HepG2 (cell line): ENCODE measurements around the gene MYLK. TPM values are rescaled to one million over a fixed set of nuclear protein-coding genes. Genes with fewer than 3 reads are reported as not detected.
"Not testable (repeated sequence)": the region's sequence is repeated elsewhere in the genome, so short reads cannot be mapped to it uniquely, and the experiment has no call there.

ENCODE experiments used
- ATAC-seq: fragments of 200-7000 bp; cut with Tn5 transposase; 3 replicates; pipeline ENCODE4 v1.9.1; 2020; ENCODE audit warnings: mild to moderate bottlenecking, moderate library complexity
- BruUV-seq: library from RNA; stranded (reverse); fragments of 400-500 nt; replicated peaks from 2 replicates; lab custom pipeline; 2021; lab: Mats Ljungman, UMichigan
- CTCF ChIA-PET: fragments of 300-600 bp; formaldehyde crosslinking; extraction: SDS; loops from one replicate; lab custom pipeline; 2021; ENCODE audit warnings: low total read pairs, inconsistent platforms, low intra/inter-chr PET ratio; lab: Yijun Ruan, JAX
- POLR2A ChIA-PET: fragments of 350-600 bp; sonication (Branson Sonifier 250); formaldehyde crosslinking; loops from one replicate; lab custom pipeline; 2020; ENCODE audit warnings: antibody characterized with exemption, inconsistent platforms; lab: Yijun Ruan, JAX
- DNase-seq: peaks from one replicate; pipeline ENCODE4 v3.0.0-alpha.2; 2015; ENCODE audit warnings: low spot score
- FAIRE-seq: peaks from 3 replicates; lab custom pipeline; 2011; peaks lifted over from hg19 to GRCh38; lab: Jason Lieb, UNC
- H2AFZ ChIP-seq: one replicate; pipeline ENCODE4 v1.6.1; 2011; ENCODE audit warnings: low read length, inconsistent platforms
- H3K27ac ChIP-seq: fragments of 300-600 bp; 3 replicates; pipeline ENCODE4 v1.8.0; 2011; ENCODE audit warnings: mixed run types, mild to moderate bottlenecking, mixed read lengths, low read length, inconsistent platforms; ENCODE audit not compliant: insufficient read depth; ENCODE audit errors: extremely low read length
- H3K27me3 ChIP-seq, 2 experiments: fragments of 200-600 bp in 1 of 2; 2 replicates in 1 of 2; 3 replicates in 1 of 2; pipeline versions ENCODE4 v1.6.0 to v1.8.0; 2011; ENCODE audit warnings: low read length in 2 of 2, mild to moderate bottlenecking in 2 of 2, moderate library complexity in 2 of 2, inconsistent platforms in 1 of 2; ENCODE audit not compliant: insufficient read depth in 2 of 2, control insufficient read depth in 1 of 2
- H3K36me3 ChIP-seq, 2 experiments: fragments of 200-600 bp in 1 of 2; replicated peaks in 1 of 2; 2 replicates in 1 of 2; 3 replicates in 1 of 2; pipeline versions ENCODE4 v1.5.1 to v1.8.0; 2011; ENCODE audit warnings: low read length in 2 of 2, inconsistent platforms in 1 of 2; ENCODE audit not compliant: insufficient read depth in 2 of 2, control insufficient read depth in 1 of 2
- H3K4me1 ChIP-seq: 2 replicates; pipeline ENCODE4 v1.5.1; 2012; ENCODE audit warnings: low read length, inconsistent platforms; ENCODE audit not compliant: insufficient read depth
- H3K4me2 ChIP-seq: 2 replicates; pipeline ENCODE4 v1.6.0; 2011; ENCODE audit warnings: low read depth, low read length, inconsistent platforms
- H3K4me3 ChIP-seq, 3 experiments: fragments of 200-600 bp in 1 of 3; sonication (generic), shearing (Covaris generic) in 1 of 3; replicated peaks in 1 of 3; 2 replicates each; pipeline ENCODE4 v1.5.1; 2011 to 2016; ENCODE audit warnings: low read length in 3 of 3, inconsistent platforms in 2 of 3, low read depth in 2 of 3, mild to moderate bottlenecking in 2 of 3, control low read depth in 1 of 3, mixed read lengths in 1 of 3; ENCODE audit not compliant: insufficient read depth in 1 of 3
- H3K79me2 ChIP-seq: one replicate; pipeline ENCODE4 v1.6.1; 2011; ENCODE audit warnings: low read length, inconsistent platforms; ENCODE audit not compliant: insufficient read depth
- H3K9ac ChIP-seq: 2 replicates; pipeline ENCODE4 v1.6.0; 2011; ENCODE audit warnings: mild to moderate bottlenecking, low read depth, low read length, inconsistent platforms; ENCODE audit not compliant: insufficient read depth
- H3K9me3 ChIP-seq: 2 replicates; pipeline ENCODE4 v1.5.1; 2012; ENCODE audit warnings: mild to moderate bottlenecking, low read length
- H4K20me1 ChIP-seq: 2 replicates; pipeline ENCODE4 v1.6.0; 2011; ENCODE audit warnings: inconsistent platforms, mild to moderate bottlenecking, low read length, moderate library complexity; ENCODE audit not compliant: insufficient read depth
- CTCF ChIP-seq: sonication (generic); formaldehyde crosslinking; IDR thresholded peaks from 2 replicates; pipeline ENCODE4 v1.5.0; 2020; ENCODE audit warnings: mild to moderate bottlenecking, missing genetic modification reagents, moderate library complexity
- GATAD2A ChIP-seq: IDR thresholded peaks from 2 replicates; pipeline ENCODE4 v1.6.1; 2016
- HMGXB4 ChIP-seq, 2 experiments: sonication (generic) in 1 of 2; formaldehyde crosslinking in 1 of 2; IDR thresholded peaks; 2 replicates each; pipeline versions ENCODE4 v1.4.0 to v1.6.1; 2018 to 2020; ENCODE audit warnings: missing genetic modification reagents in 2 of 2, borderline replicate concordance in 1 of 2, low read depth in 1 of 2, mild to moderate bottlenecking in 1 of 2, missing biosample characterization in 1 of 2
- MAZ ChIP-seq, 2 experiments: sonication (generic) in 1 of 2; formaldehyde crosslinking in 1 of 2; IDR thresholded peaks; 2 replicates each; pipeline versions ENCODE4 v1.5.0 to v1.6.1; 2012 to 2020; ENCODE audit warnings: low read depth in 2 of 2, mild to moderate bottlenecking in 2 of 2, borderline replicate concordance in 1 of 2, improper control_type of control experiment in 1 of 2, low read length in 1 of 2, missing genetic modification reagents in 1 of 2, moderate library complexity in 1 of 2
- NONO ChIP-seq, 2 experiments: fragments of 450-650 bp in 1 of 2; sonication (generic) in 1 of 2; formaldehyde crosslinking in 1 of 2; IDR thresholded peaks in 1 of 2; conservative IDR thresholded peaks in 1 of 2; 2 replicates each; pipeline versions ENCODE4 v1.6.1 to v1.8.0; 2017 to 2022; ENCODE audit warnings: mild to moderate bottlenecking in 1 of 2, missing genetic modification reagents in 1 of 2, moderate library complexity in 1 of 2
- PATZ1 ChIP-seq: sonication (generic); formaldehyde crosslinking; IDR thresholded peaks from 2 replicates; pipeline ENCODE4 v1.4.0; 2020; ENCODE audit warnings: missing genetic modification reagents
- RAD21 ChIP-seq: fragments of 450-650 bp; formaldehyde crosslinking; IDR thresholded peaks from 2 replicates; pipeline ENCODE4 v1.5.0; 2020; ENCODE audit warnings: mild to moderate bottlenecking
- SALL1 ChIP-seq: sonication (generic); formaldehyde crosslinking; IDR thresholded peaks from 2 replicates; pipeline ENCODE4 v1.8.0; 2022; ENCODE audit warnings: mild to moderate bottlenecking, missing genetic modification reagents
- SKI ChIP-seq: fragments of 450-650 bp; IDR thresholded peaks from one replicate; pipeline ENCODE4 v1.6.1; 2018; ENCODE audit warnings: mild to moderate bottlenecking; ENCODE audit not compliant: partially characterized antibody
- SMC3 ChIP-seq: IDR thresholded peaks from 2 replicates; pipeline ENCODE4 v1.6.1; 2011; ENCODE audit warnings: low read length, improper control_type of control experiment
- STAG1 ChIP-seq: sonication (generic); formaldehyde crosslinking; IDR thresholded peaks from 2 replicates; pipeline ENCODE4 v1.4.0; 2020; ENCODE audit warnings: missing genetic modification reagents
- ZNF687 ChIP-seq: sonication (generic); formaldehyde crosslinking; IDR thresholded peaks from 2 replicates; pipeline ENCODE4 v1.5.1; 2020; ENCODE audit warnings: mild to moderate bottlenecking, missing genetic modification reagents, moderate library complexity
- WGBS: methylation state at CpG from one replicate; pipeline ENCODE4 v1.1.6; 2017; ENCODE audit warnings: low lambda C conversion rate; 5-methylcytosine and 5-hydroxymethylcytosine counted together
- in situ Hi-C: cut with HindIII; loops from 2 replicates; pipeline ENCODE4 v1.10.0; 2017; ENCODE audit warnings: low pct_unique_long_range_greater_than_20kb; ENCODE audit not compliant: extremely low pct_ligation_motif_present
- intact Hi-C: fragments of 100-400 bp; cut with micrococcal nuclease; formaldehyde crosslinking; loops from one replicate; pipeline ENCODE4 v1.10.0; 2022; ENCODE audit not compliant: unreplicated experiment
- polyA plus RNA-seq, 8 experiments: library from polyadenylated mRNA; depleted of rRNA in 3 of 8; stranded (reverse) in 7 of 8; unstranded in 1 of 8; fragments of >200 nt; fragmentation: Illumina TruSeq in 4 of 8; extraction: Trizol in 4 of 8; gene quantifications; 2 replicates each; pipeline versions ENCODE4 v1.2.1 to v1.2.3, GENCODE V29; 2011 to 2016; ENCODE audit warnings: low read depth in 4 of 8, missing spikeins in 1 of 8, mixed read lengths in 1 of 8; ENCODE audit not compliant: insufficient read depth in 1 of 8
- total RNA-seq, 5 experiments: library from RNA; depleted of rRNA; stranded (reverse); fragments of >200 nt; fragmentation: Illumina TruSeq; extraction: Trizol; gene quantifications; 2 replicates each; pipeline ENCODE4 v1.2.3, GENCODE V29; 2016; ENCODE audit warnings: low read depth in 1 of 5

MYLK gene
- total and polyA plus RNA-seq, 2 of the 13 experiments (the other 11 are each of a cell fraction or from before 2014, with no cell fraction given), result 10.6 to 34.9 TPM

- H3K9ac ChIP-seq; H3K4me2 ChIP-seq; H2AFZ ChIP-seq; BruUV-seq; H3K9me3 ChIP-seq; in situ Hi-C loops; H3K27me3 ChIP-seq; H3K27ac ChIP-seq; H3K4me3 ChIP-seq; H3K36me3 ChIP-seq; H3K79me2 ChIP-seq; H4K20me1 ChIP-seq; TF ChIP-seq NONO (IDR thresholded peaks at IDR 0.05); MAZ (IDR thresholded peaks at IDR 0.05; ENCODE audit: borderline replicate concordance, low read depth, low read length): not testable (repeated sequence)
- 0 out of 2 replicates have a peak, but pooled peaks have one; percentile 20 for TF ChIP-seq NONO (CRISPR knock-in tag; conservative IDR thresholded peaks at IDR 0.05)
- TF ChIP-seq MAZ (CRISPR knock-in tag; IDR thresholded peaks at IDR 0.05; ENCODE audit: low read depth), result 0 out of 2 replicates have a peak, but pooled peaks have one; percentile 36
- peak; percentile 87 for TF ChIP-seq CTCF (CRISPR knock-in tag)
- TF ChIP-seq ZNF687, result peak; percentile 19; the same call in 1 of the 2 replicates
- peak; percentile 47 for TF ChIP-seq RAD21 (CRISPR knock-in tag)
- TF ChIP-seq SMC3, result peak; percentile 88
- TF ChIP-seq SALL1 (CRISPR knock-in tag), result peak; percentile 33; the same call in 1 of the 2 replicates
- peak; percentile 58; the same call in 1 of the 2 replicates for TF ChIP-seq PATZ1 (CRISPR knock-in tag)
- 0 out of 2 replicates have a peak, but pooled peaks have one; percentile 12 for TF ChIP-seq GATAD2A (CRISPR knock-in tag)
- TF ChIP-seq STAG1 (CRISPR knock-in tag), result peak; percentile 68
- 0 out of 4 replicates have a peak, but pooled peaks of 1 of the 2 experiments have one; percentile 33 for TF ChIP-seq HMGXB4 (CRISPR knock-in tag; IDR thresholded peaks at IDR 0.05; ENCODE audit: borderline replicate concordance in 1 of 2, low read depth in 1 of 2)
- peak; percentile 41 for TF ChIP-seq SKI
- intact Hi-C loops, result loop anchor here (1.0 kb wide), 1 partner anchor 50 kb away; no protein-coding TSS in a partner anchor
- DNase-seq (peak; percentile 78), ATAC-seq (peak; percentile 97), FAIRE-seq (peak; percentile 94)
- peaks cover 30% of the 10 kb centered on the region for H3K4me1 ChIP-seq
- CTCF ChIA-PET, result interaction anchor here (3.5 kb wide), 1 partner anchor 50 kb away, joined by 55 read pairs; no protein-coding TSS in a partner anchor
- POLR2A ChIA-PET, result interaction anchor here (0.6 to 1.9 kb wide), 3 partner anchors 14 to 49 kb away, joined by 3 to 14 read pairs (median 4); no protein-coding TSS in a partner anchor
- 55% methylated on average over 2 of the region's 2 CpGs for WGBS
These were observed 182.1 kb downstream of the MYLK start for GRCh38 chr3:123702057-123702456.
